Stimulated activated CD4-positive, alpha-beta T cell treated with anti-CD3 and anti-CD28 coated beads, TNF-alpha, amount 100 ng/mL, for 1 hour (primary cell): ENCODE measurements around the gene AP3B1.

Source experiments
- DNase-seq, 3 donors: peaks; one replicate each; pipeline ENCODE4 v3.0.0-alpha.2; 2020; ENCODE audit warnings: low read depth in 3 of 3, low spot score in 1 of 3

The AP3B1 gene

GRCh38 chr5:78294248-78295034 is at the start of gene AP3B1:
Gene AP3B1 (minus strand): TSS chr5:78294698. CDS start chr5:78294579, 119 bp downstream.
- DNase-seq = peak; percentile 94 to 95 (median 95)

- no peak for DNase-seq
Observed at GRCh38 chr5:78341440-78341839, 46.9 kb upstream of the AP3B1 start.

GRCh38 chr5:78339617-78340436 is 45.3 kb upstream of the AP3B1 start:
- DNase-seq = no peak

- no peak for DNase-seq
Observed at GRCh38 chr5:78336698-78337097, 42.2 kb upstream of the AP3B1 start.

- DNase-seq = no peak
Observed at GRCh38 chr5:78335976-78336375, 41.5 kb upstream of the AP3B1 start.

- no peak for DNase-seq
Observed at GRCh38 chr5:78334811-78335210, 40.3 kb upstream of the AP3B1 start.

GRCh38 chr5:78331523-78332080 is 37.1 kb upstream of the AP3B1 start:
- DNase-seq = no peak

GRCh38 chr5:78328585-78329173 is 34.2 kb upstream of the AP3B1 start:
- no peak for DNase-seq

- no peak for DNase-seq
Observed at GRCh38 chr5:78327761-78328510, 33.4 kb upstream of the AP3B1 start.

- DNase-seq = no peak
Observed at GRCh38 chr5:78326930-78327329, 32.4 kb upstream of the AP3B1 start.

GRCh38 chr5:78323241-78323640 is 28.7 kb upstream of the AP3B1 start:
- no peak for DNase-seq

- no peak for DNase-seq
Observed at GRCh38 chr5:78320401-78320800, 25.9 kb upstream of the AP3B1 start.

GRCh38 chr5:78318337-78318736 is 23.8 kb upstream of the AP3B1 start:
- no peak for DNase-seq

- no peak for DNase-seq
Observed at GRCh38 chr5:78317515-78317914, 23.0 kb upstream of the AP3B1 start.

- no peak for DNase-seq
Observed at GRCh38 chr5:78308703-78309102, 14.2 kb upstream of the AP3B1 start.

GRCh38 chr5:78300464-78301045 is 6.1 kb upstream of the AP3B1 start:
- DNase-seq = no peak

- DNase-seq = peak in 2 of 3 donors; percentile 4 to 23
Observed at GRCh38 chr5:78295035-78295961, 800 bp upstream of the AP3B1 start.

- DNase-seq = no peak
Observed at GRCh38 chr5:78293851-78294247, 649 bp downstream of the AP3B1 start.

- DNase-seq = no peak
Observed at GRCh38 chr5:78291687-78292086, 2.8 kb downstream of the AP3B1 start.
